Measurements from ENCODE around the gene PREPL.

PREPL gene

GRCh38 chr2:44325897-44326296, 35.4 kb downstream of the PREPL start (continued):
- TF ChIP-seq ZNF341 (tag by site-specific recombination; IDR thresholded peaks at IDR 0.05; ENCODE audit: low read depth) (no peak), SP7 (tag by site-specific recombination; IDR thresholded peaks at IDR 0.05) (no peak), ZNF555 (tag by site-specific recombination; conservative IDR thresholded peaks at IDR 0.05) (no peak), ZNF19 (tag by site-specific recombination; IDR thresholded peaks at IDR 0.05; ENCODE audit: low read depth) (no peak), ZNF138 (tag by site-specific recombination; IDR thresholded peaks at IDR 0.05; ENCODE audit: borderline replicate concordance) (no peak), ZFP37 (tag by site-specific recombination; IDR thresholded peaks at IDR 0.05) (no peak), ZNF416 (tag by site-specific recombination; IDR thresholded peaks at IDR 0.05) (no peak)

DNA sequence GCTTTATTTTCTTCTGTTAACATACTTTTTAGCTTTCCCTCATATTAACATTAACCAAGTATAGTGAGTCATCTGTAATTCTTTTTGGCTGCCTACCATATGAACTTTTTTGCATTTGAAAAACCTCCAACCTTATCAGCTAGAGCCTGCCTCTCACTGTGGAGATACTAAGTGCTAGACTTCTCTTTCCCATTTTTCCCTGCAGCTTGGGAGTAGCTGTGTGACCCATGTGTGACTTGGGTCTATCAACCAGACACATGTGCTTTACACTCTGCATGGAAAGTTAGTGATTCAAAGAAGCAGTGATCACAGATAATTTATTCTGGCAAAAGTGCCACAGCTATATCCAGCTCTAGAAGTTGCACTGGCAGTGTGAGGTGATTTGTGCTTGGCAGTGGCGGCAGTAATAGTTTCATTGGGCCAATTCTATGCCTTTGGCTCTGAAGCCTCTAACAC, 36.3 kb downstream of the PREPL start:
- no peaks in the 10 kb centered on the region for H3K4me1 ChIP-seq (ENCODE audit: control insufficient read depth, insufficient read depth, low read length)
- no peaks in the 10 kb centered on the region for H3K9me3 ChIP-seq (ENCODE audit: control insufficient read depth, insufficient read depth, low read depth, low read length)
- H3K4me3 ChIP-seq (ENCODE audit: low read depth, low read length): no peak overlapping the region
- CTCF ChIA-PET: no interaction called here
- no peak overlapping the region for H3K27ac ChIP-seq (ENCODE audit: extremely low read depth, low read depth, low read length)
- H3K36me3 ChIP-seq (ENCODE audit: control insufficient read depth in 2 of 2, insufficient read depth in 1 of 2, low read length in 2 of 2): peaks cover 42 to 73% of the 10 kb centered on the region in 2 experiments
- POLR2A ChIA-PET: no interaction called here
- TF ChIP-seq ZNF555 (tag by site-specific recombination; conservative IDR thresholded peaks at IDR 0.05) (no peak), ZXDB (tag by site-specific recombination; IDR thresholded peaks at IDR 0.05) (no peak)

DNA sequence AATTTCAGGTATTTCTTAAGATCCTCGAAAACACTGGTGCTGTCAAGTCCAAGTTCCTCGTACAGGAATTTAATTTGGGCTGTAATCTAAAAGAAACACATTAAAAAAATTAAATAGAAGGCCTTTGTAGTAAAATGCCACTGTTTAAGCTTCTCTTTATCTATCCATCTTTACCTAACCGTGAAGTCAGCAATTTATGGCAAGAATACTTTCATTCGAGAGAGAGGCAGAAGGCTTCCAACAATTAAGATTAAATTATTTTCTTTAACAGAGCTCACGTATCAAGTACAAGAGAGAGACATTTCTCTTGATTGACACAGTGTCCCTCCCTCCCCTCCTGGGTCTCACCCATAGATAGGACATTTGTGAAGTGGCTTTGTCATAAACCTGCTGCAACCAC, 39.9 kb downstream of the PREPL start:
- TF ChIP-seq KLF9 (tag by site-specific recombination; IDR thresholded peaks at IDR 0.05; ENCODE audit: low read depth) (no peak), ZNF146 (tag by site-specific recombination; IDR thresholded peaks at IDR 0.05) (no peak), ZNF423 (tag by site-specific recombination; IDR thresholded peaks at IDR 0.05) (no peak)

GRCh38 chr2:44320832-44321231, 40.5 kb downstream of the PREPL start:
- no peaks in the 10 kb centered on the region for H3K4me1 ChIP-seq (ENCODE audit: control insufficient read depth, insufficient read depth, low read length)
- ChIA-PET POLR2A (no interaction called here), CTCF (interaction anchor here (1.1 kb wide), 3 partner anchors 25 to 443 kb away, joined by 3 to 7 read pairs (median 3); no protein-coding TSS in a partner anchor)
- H3K36me3 ChIP-seq (ENCODE audit: control insufficient read depth in 2 of 2, insufficient read depth in 1 of 2, low read length in 2 of 2): peaks cover 43 to 64% of the 10 kb centered on the region in 2 experiments
- H3K9me3 ChIP-seq (ENCODE audit: control insufficient read depth, insufficient read depth, low read depth, low read length): no peaks in the 10 kb centered on the region
- H3K4me3 ChIP-seq (ENCODE audit: low read depth, low read length): no peak overlapping the region
- TF ChIP-seq ZNF280D (tag by site-specific recombination; IDR thresholded peaks at IDR 0.05) (no peak), BCL6B (tag by site-specific recombination; IDR thresholded peaks at IDR 0.05) (no peak), ZNF140 (tag by site-specific recombination; IDR thresholded peaks at IDR 0.05) (no peak), ZNF214 (tag by site-specific recombination; IDR thresholded peaks at IDR 0.05; ENCODE audit: borderline replicate concordance) (no peak), ZNF776 (tag by site-specific recombination; IDR thresholded peaks at IDR 0.05; ENCODE audit: borderline replicate concordance) (no peak), MYNN (tag by site-specific recombination; IDR thresholded peaks at IDR 0.05; ENCODE audit: borderline replicate concordance) (no peak), YY2 (tag by site-specific recombination; IDR thresholded peaks at IDR 0.05) (no peak), ZNF19 (tag by site-specific recombination; IDR thresholded peaks at IDR 0.05; ENCODE audit: low read depth) (no peak), ZNF114 (tag by site-specific recombination; IDR thresholded peaks at IDR 0.05) (no peak), TRIM28 (IDR thresholded peaks at IDR 0.05; ENCODE audit: borderline replicate concordance, low read length) (no peak)
- TF ChIP-seq, protein P1, sequence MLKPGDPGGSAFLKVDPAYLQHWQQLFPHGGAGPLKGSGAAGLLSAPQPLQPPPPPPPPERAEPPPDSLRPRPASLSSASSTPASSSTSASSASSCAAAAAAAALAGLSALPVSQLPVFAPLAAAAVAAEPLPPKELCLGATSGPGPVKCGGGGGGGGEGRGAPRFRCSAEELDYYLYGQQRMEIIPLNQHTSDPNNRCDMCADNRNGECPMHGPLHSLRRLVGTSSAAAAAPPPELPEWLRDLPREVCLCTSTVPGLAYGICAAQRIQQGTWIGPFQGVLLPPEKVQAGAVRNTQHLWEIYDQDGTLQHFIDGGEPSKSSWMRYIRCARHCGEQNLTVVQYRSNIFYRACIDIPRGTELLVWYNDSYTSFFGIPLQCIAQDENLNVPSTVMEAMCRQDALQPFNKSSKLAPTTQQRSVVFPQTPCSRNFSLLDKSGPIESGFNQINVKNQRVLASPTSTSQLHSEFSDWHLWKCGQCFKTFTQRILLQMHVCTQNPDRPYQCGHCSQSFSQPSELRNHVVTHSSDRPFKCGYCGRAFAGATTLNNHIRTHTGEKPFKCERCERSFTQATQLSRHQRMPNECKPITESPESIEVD (tag by site-specific recombination; IDR thresholded peaks at IDR 0.05): no peak
- TF ChIP-seq, protein P2, sequence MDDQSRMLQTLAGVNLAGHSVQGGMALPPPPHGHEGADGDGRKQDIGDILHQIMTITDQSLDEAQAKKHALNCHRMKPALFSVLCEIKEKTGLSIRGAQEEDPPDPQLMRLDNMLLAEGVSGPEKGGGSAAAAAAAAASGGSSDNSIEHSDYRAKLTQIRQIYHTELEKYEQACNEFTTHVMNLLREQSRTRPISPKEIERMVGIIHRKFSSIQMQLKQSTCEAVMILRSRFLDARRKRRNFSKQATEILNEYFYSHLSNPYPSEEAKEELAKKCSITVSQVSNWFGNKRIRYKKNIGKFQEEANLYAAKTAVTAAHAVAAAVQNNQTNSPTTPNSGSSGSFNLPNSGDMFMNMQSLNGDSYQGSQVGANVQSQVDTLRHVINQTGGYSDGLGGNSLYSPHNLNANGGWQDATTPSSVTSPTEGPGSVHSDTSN (CRISPR knock-in tag; IDR thresholded peaks at IDR 0.05): no peak
- no peak overlapping the region for H3K27ac ChIP-seq (ENCODE audit: extremely low read depth, low read depth, low read length)

More for the DNA sequence above, 39.9 kb downstream of the PREPL start:
- H3K4me3 ChIP-seq (ENCODE audit: low read depth, low read length): no peak overlapping the region
- H3K9me3 ChIP-seq (ENCODE audit: control insufficient read depth, insufficient read depth, low read depth, low read length): no peaks in the 10 kb centered on the region
- POLR2A ChIA-PET: no interaction called here
- CTCF ChIA-PET: interaction anchor here (1.1 kb wide), 1 partner anchor 158 kb away, joined by 3 read pairs; no protein-coding TSS in a partner anchor
- no peaks in the 10 kb centered on the region for H3K4me1 ChIP-seq (ENCODE audit: control insufficient read depth, insufficient read depth, low read length)
- H3K27ac ChIP-seq (ENCODE audit: extremely low read depth, low read depth, low read length): no peak overlapping the region
- peaks cover 46 to 65% of the 10 kb centered on the region in 2 experiments for H3K36me3 ChIP-seq (ENCODE audit: control insufficient read depth in 2 of 2, insufficient read depth in 1 of 2, low read length in 2 of 2)
